ENCODE measurements around the gene PLAAT2. TPM values are rescaled to one million over a fixed set of nuclear protein-coding genes. Genes with fewer than 3 reads are reported as not detected.

The PLAAT2 gene
- polyA plus RNA-seq, 3 donors: not detected

GRCh38 chr11:63573881-63574855, 11.0 kb upstream of the PLAAT2 start:
- Mint-ChIP-seq H3K4me3 (peak overlapping the region; percentile 83 to 89), H3K9me3 (peaks cover 7 to 16% (median 9%) of the 10 kb centered on the region in 7 donors), H3K27me3 (ENCODE audit: low read depth in 3 of 3) (peaks cover 2 to 3% (median 3%) of the 10 kb centered on the region in 3 donors), H3K27ac (peak overlapping the region; percentile 84 to 97 (median 94)), H3K4me1 (peaks cover 23% of the 10 kb centered on the region), H3K36me3 (peaks cover 0 to 18% of the 10 kb centered on the region in 2 donors)
- H2AFZ ChIP-seq (ENCODE audit: insufficient read depth, low read depth, low read length, poor library complexity, severe bottlenecking): peak overlapping the region; percentile 76
- no peaks in the 10 kb centered on the region for H3K79me2 ChIP-seq (ENCODE audit: insufficient read depth, low read length)
- no peaks in the 10 kb centered on the region for H3K36me3 ChIP-seq (replicated peaks in 1 of 2; ENCODE audit: control insufficient read depth in 1 of 2, insufficient read depth in 2 of 2, low read length in 2 of 2)
- H3K9ac ChIP-seq (ENCODE audit: insufficient read depth, low read length, poor library complexity, severe bottlenecking): peak overlapping the region; percentile 62
- H3K4me1 ChIP-seq (ENCODE audit: control insufficient read depth in 1 of 2, insufficient read depth in 2 of 2, low read length in 2 of 2): peaks cover 13 to 20% of the 10 kb centered on the region in 2 donors
- peaks cover 0 to 3% of the 10 kb centered on the region in 2 donors for H3K9me3 ChIP-seq (replicated peaks in 1 of 2; ENCODE audit: control insufficient read depth in 1 of 2, insufficient read depth in 1 of 2, low read length in 2 of 2)
- H3K4me2 ChIP-seq (replicated peaks; ENCODE audit: extremely low read depth, low read length, poor library complexity, severe bottlenecking): peak overlapping the region; percentile 79
- peak overlapping the region; percentile 22 to 75 (median 65) for H3K4me3 ChIP-seq (replicated peaks in 1 of 3; ENCODE audit: low read depth in 2 of 3, low read length in 3 of 3)
- no peaks in the 10 kb centered on the region for H3K27me3 ChIP-seq (ENCODE audit: control insufficient read depth in 2 of 2, insufficient read depth in 2 of 2, low read length in 2 of 2)
- peak; percentile 59 to 62 (median 59) for DNase-seq
- WGBS (ENCODE audit: insufficient coverage): 42% methylated on average over 12 of the region's 15 CpGs
- intact Hi-C loops (cut with micrococcal nuclease): loop anchor here in 1 of 2 donors (5.0 kb wide), 1 partner anchor 48 kb away; no protein-coding TSS in a partner anchor
- H4K20me1 ChIP-seq (ENCODE audit: insufficient read depth, low read length): no peaks in the 10 kb centered on the region
- peak overlapping the region; percentile 68 to 87 for H3K27ac ChIP-seq (ENCODE audit: low read depth in 1 of 2, low read length in 2 of 2)
- no peak for TF ChIP-seq CTCF (IDR thresholded peaks at IDR 0.05)

- peak overlapping the region in 5 of 7 donors; percentile 10 to 81 (median 64) for H3K27ac Mint-ChIP-seq
- Histone ChIP-seq H3K4me2 (replicated peaks; ENCODE audit: extremely low read depth, low read length, poor library complexity, severe bottlenecking) (no peak overlapping the region), H3K27me3 (ENCODE audit: control insufficient read depth in 2 of 2, insufficient read depth in 2 of 2, low read length in 2 of 2) (no peaks in the 10 kb centered on the region), H4K20me1 (ENCODE audit: insufficient read depth, low read length) (no peaks in the 10 kb centered on the region), H2AFZ (ENCODE audit: insufficient read depth, low read depth, low read length, poor library complexity, severe bottlenecking) (no peak overlapping the region), H3K4me3 (replicated peaks in 1 of 3; ENCODE audit: low read depth in 2 of 3, low read length in 3 of 3) (no peak overlapping the region), H3K9me3 (replicated peaks in 1 of 2; ENCODE audit: control insufficient read depth in 1 of 2, insufficient read depth in 1 of 2, low read length in 2 of 2) (peaks cover 0 to 1% of the 10 kb centered on the region in 2 donors), H3K9ac (ENCODE audit: insufficient read depth, low read length, poor library complexity, severe bottlenecking) (no peak overlapping the region), H3K36me3 (replicated peaks in 1 of 2; ENCODE audit: control insufficient read depth in 1 of 2, insufficient read depth in 2 of 2, low read length in 2 of 2) (no peaks in the 10 kb centered on the region), H3K4me1 (ENCODE audit: control insufficient read depth in 1 of 2, insufficient read depth in 2 of 2, low read length in 2 of 2) (peaks cover 24 to 32% of the 10 kb centered on the region in 2 donors), H3K79me2 (ENCODE audit: insufficient read depth, low read length) (no peaks in the 10 kb centered on the region), H3K27ac (ENCODE audit: low read depth in 1 of 2, low read length in 2 of 2) (peak overlapping the region in 1 of 2 donors; percentile 12)
- no peak overlapping the region for H3K4me3 Mint-ChIP-seq
- H3K36me3 Mint-ChIP-seq: peaks cover 0 to 15% of the 10 kb centered on the region in 2 donors
- intact Hi-C loops (cut with micrococcal nuclease): loop anchor here in 1 of 2 donors (5.0 kb wide), 1 partner anchor 50 kb away; no protein-coding TSS in a partner anchor
- peak in 2 of 3 donors; percentile 27 to 35 for DNase-seq
- H3K4me1 Mint-ChIP-seq: peaks cover 35% of the 10 kb centered on the region
- 52% methylated on average over 1 of the region's 3 CpGs for WGBS (ENCODE audit: insufficient coverage)
- peak; percentile 24 for TF ChIP-seq CTCF (IDR thresholded peaks at IDR 0.05)
- peaks cover under 1 to 5% (median 3%) of the 10 kb centered on the region in 7 donors for H3K9me3 Mint-ChIP-seq
- peaks cover 0 to 3% (median 3%) of the 10 kb centered on the region in 3 donors for H3K27me3 Mint-ChIP-seq (ENCODE audit: low read depth in 3 of 3)
Observed at GRCh38 chr11:63572026-63572688, 9.0 kb upstream of the PLAAT2 start.

Data from CD14-positive monocyte (primary cell).